OCI-LY7 (cell line): ENCODE results near the gene DMAC2. TPM values are rescaled to one million over a fixed set of nuclear protein-coding genes. Genes with fewer than 3 reads are reported as not detected.
A peak's percentile ranks its signal among the peaks of the same experiment; 100 is the strongest.

Source experiments
- BruUV-seq: library from RNA; stranded (reverse); fragments of 400-500 nt; replicated peaks from 2 replicates; lab custom pipeline; 2021; lab: Mats Ljungman, UMichigan
- CTCF ChIA-PET: fragments of 300-600 bp; sonication (Branson Sonifier 250); formaldehyde crosslinking; loops from one replicate; lab custom pipeline; 2022; ENCODE audit warnings: antibody characterized with exemption; ENCODE audit not compliant: unreplicated experiment; lab: Charles Lee
- POLR2A ChIA-PET: fragments of 300-600 bp; sonication (Branson Sonifier 250); formaldehyde crosslinking; loops from one replicate; lab custom pipeline; 2022; ENCODE audit warnings: antibody characterized with exemption; lab: Charles Lee
- DNase-seq: peaks from one replicate; pipeline ENCODE4 v3.0.0-alpha.2; 2015; ENCODE audit warnings: low spot score
- H2AFZ ChIP-seq: fragments of 200-600 bp; sonication (generic), shearing (Covaris generic); 2 replicates; pipeline ENCODE4 v1.6.1; 2014; ENCODE audit warnings: mild to moderate bottlenecking, antibody characterized with exemption, low read length, moderate library complexity
- H3K27ac ChIP-seq: fragments of 200-600 bp; sonication (generic); 2 replicates; pipeline ENCODE4 v1.5.1; 2014; ENCODE audit warnings: mixed run types, low read depth, mild to moderate bottlenecking, moderate library complexity, low read length, inconsistent platforms; ENCODE audit not compliant: poor library complexity, severe bottlenecking
- H3K36me3 ChIP-seq: fragments of 200-600 bp; sonication (generic); 2 replicates; pipeline ENCODE4 v1.6.1; 2014; ENCODE audit warnings: mild to moderate bottlenecking, antibody characterized with exemption, low read length, moderate library complexity, mixed read lengths; ENCODE audit not compliant: insufficient read depth
- H3K4me1 ChIP-seq: fragments of 200-600 bp; sonication (generic); 2 replicates; pipeline ENCODE4 v1.5.1; 2014; ENCODE audit warnings: mild to moderate bottlenecking, low read length; ENCODE audit not compliant: insufficient read depth, poor library complexity, severe bottlenecking
- H3K4me2 ChIP-seq: fragments of 200-600 bp; sonication (generic); 2 replicates; pipeline ENCODE4 v1.6.1; 2014; ENCODE audit warnings: mild to moderate bottlenecking, low read length
- H3K4me3 ChIP-seq: fragments of 200-600 bp; sonication (generic); 2 replicates; pipeline ENCODE4 v1.5.1; 2014; ENCODE audit warnings: mild to moderate bottlenecking, low read depth, low read length; ENCODE audit not compliant: poor library complexity, severe bottlenecking
- H3K79me2 ChIP-seq: fragments of 200-600 bp; sonication (generic); 2 replicates; pipeline ENCODE4 v1.6.1; 2016; ENCODE audit warnings: low read depth, mild to moderate bottlenecking, low read length, moderate library complexity, mixed read lengths; ENCODE audit not compliant: insufficient read depth
- H3K9me2 ChIP-seq: fragments of 200-600 bp; sonication (generic); 2 replicates; pipeline ENCODE4 v1.6.1; 2016; ENCODE audit warnings: mild to moderate bottlenecking, low read length, mixed read lengths; ENCODE audit not compliant: insufficient read depth
- H3K9me3 ChIP-seq: fragments of 200-600 bp; sonication (generic); 2 replicates; pipeline ENCODE4 v1.6.1; 2014; ENCODE audit warnings: mild to moderate bottlenecking, mixed run types, low read length, mixed read lengths
- H4K20me1 ChIP-seq: fragments of 200-600 bp; sonication (generic); 2 replicates; pipeline ENCODE4 v1.6.1; 2014; ENCODE audit warnings: mild to moderate bottlenecking, antibody characterized with exemption, low read length, moderate library complexity, mixed read lengths; ENCODE audit not compliant: insufficient read depth
- EZH2phosphoT487 ChIP-seq: fragments of 200-600 bp; sonication (generic); IDR thresholded peaks from 2 replicates; pipeline ENCODE4 v1.6.1; 2018; ENCODE audit warnings: low read depth, borderline replicate concordance, mild to moderate bottlenecking, mixed run types, antibody characterized with exemption, low read length, moderate library complexity, mixed read lengths
- intact Hi-C: fragments of 100-400 bp; cut with micrococcal nuclease; formaldehyde crosslinking; loops from one replicate; pipeline ENCODE4 v1.10.0; 2022; ENCODE audit not compliant: unreplicated experiment
- total RNA-seq, 2 experiments: library from RNA; depleted of rRNA in 1 of 2; stranded (reverse); fragments of >200 nt in 1 of 2; shearing (Covaris generic) in 1 of 2; gene quantifications; 2 replicates each; pipeline ENCODE4 v1.2.3, GENCODE V29; 2014 to 2022
- TF ChIP-seq, protein P1 (sequence below): fragments of 200-600 bp; sonication (generic); conservative IDR thresholded peaks from 2 replicates; pipeline ENCODE4 v1.5.1; 2014; ENCODE audit warnings: mild to moderate bottlenecking, antibody characterized with exemption, low read length, moderate library complexity, mixed read lengths

The DMAC2 gene
- total RNA-seq, 2 experiments from 2014 or later = 30.6 to 41.6 TPM

DNA sequence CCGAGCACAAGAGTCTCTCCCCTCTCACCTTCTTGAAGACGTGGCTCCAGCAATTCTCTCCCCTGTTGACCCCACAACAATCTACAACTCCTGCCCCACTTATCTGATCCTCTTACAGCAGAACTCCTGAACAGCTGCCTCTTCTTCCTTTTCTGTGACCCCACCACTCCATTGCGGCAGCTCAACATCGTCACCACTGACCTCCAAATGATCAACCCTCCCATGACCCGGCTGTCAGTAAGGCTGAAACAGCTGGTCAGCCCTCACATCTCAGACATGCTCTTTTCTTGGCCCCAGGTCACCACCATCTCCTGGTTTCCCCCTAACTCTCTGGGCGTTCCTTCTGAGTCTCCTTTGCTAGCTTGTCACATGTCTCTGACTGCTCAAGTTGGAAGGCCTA lies 44.4 kb downstream of the DMAC2 start:
- Histone ChIP-seq H3K79me2 (peaks cover 34% of the 10 kb centered on the region), H3K4me2 (peak overlapping the region; percentile 87), H2AFZ (no peak overlapping the region), H3K9me3 (no peaks in the 10 kb centered on the region), H4K20me1 (no peaks in the 10 kb centered on the region), H3K4me3 (peak overlapping the region; percentile 96), H3K36me3 (peaks cover 21% of the 10 kb centered on the region), H3K4me1 (peaks cover 29% of the 10 kb centered on the region), H3K9me2 (no peaks in the 10 kb centered on the region), H3K27ac (no peak overlapping the region)
- no peak for DNase-seq
- POLR2A ChIA-PET = no interaction called here
- CTCF ChIA-PET = no interaction called here
- TF ChIP-seq, protein P1, sequence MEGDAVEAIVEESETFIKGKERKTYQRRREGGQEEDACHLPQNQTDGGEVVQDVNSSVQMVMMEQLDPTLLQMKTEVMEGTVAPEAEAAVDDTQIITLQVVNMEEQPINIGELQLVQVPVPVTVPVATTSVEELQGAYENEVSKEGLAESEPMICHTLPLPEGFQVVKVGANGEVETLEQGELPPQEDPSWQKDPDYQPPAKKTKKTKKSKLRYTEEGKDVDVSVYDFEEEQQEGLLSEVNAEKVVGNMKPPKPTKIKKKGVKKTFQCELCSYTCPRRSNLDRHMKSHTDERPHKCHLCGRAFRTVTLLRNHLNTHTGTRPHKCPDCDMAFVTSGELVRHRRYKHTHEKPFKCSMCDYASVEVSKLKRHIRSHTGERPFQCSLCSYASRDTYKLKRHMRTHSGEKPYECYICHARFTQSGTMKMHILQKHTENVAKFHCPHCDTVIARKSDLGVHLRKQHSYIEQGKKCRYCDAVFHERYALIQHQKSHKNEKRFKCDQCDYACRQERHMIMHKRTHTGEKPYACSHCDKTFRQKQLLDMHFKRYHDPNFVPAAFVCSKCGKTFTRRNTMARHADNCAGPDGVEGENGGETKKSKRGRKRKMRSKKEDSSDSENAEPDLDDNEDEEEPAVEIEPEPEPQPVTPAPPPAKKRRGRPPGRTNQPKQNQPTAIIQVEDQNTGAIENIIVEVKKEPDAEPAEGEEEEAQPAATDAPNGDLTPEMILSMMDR = no peak
- no peak for TF ChIP-seq EZH2phosphoT487
- no TSS peak for BruUV-seq
- intact Hi-C loops = no loop called here

DNA sequence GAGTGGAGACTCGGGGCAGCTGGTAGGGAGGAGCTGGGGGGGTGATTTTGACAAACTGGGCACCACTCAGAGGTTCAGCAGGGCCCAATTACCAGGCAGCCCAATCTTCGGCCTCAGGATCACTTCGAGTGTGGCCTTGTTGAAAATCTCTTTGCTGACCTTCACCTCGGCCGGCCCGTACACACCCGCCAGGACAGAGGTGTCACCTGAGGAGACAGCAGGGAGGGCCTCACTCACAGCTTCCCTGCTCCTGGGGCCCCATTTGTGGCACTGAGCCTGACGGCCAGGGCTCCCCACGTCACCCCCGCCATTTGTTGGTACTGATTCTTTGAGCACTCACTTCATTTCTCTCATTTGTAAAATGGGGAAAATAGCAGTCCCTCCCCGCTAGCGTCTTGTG lies 46.9 kb downstream of the DMAC2 start:
- DNase-seq = no peak
- no peak overlapping the region for H2AFZ ChIP-seq
- no peaks in the 10 kb centered on the region for H3K9me3 ChIP-seq
- POLR2A ChIA-PET = interaction anchor here (0.6 to 0.7 kb wide), 2 partner anchors 9 to 741 kb away, joined by 3 to 4 read pairs; no protein-coding TSS in a partner anchor
- TF ChIP-seq, protein P1 = no peak
- TF ChIP-seq EZH2phosphoT487 = no peak
- H3K4me2 ChIP-seq = no peak overlapping the region
- BruUV-seq = no TSS peak
- H3K4me1 ChIP-seq = peaks cover 17% of the 10 kb centered on the region
- intact Hi-C loops = no loop called here
- no peaks in the 10 kb centered on the region for H3K9me2 ChIP-seq
- peaks cover 22% of the 10 kb centered on the region for H3K79me2 ChIP-seq
- no peak overlapping the region for H3K4me3 ChIP-seq
- peaks cover 44% of the 10 kb centered on the region for H3K36me3 ChIP-seq
- no peaks in the 10 kb centered on the region for H4K20me1 ChIP-seq
- no peak overlapping the region for H3K27ac ChIP-seq
- CTCF ChIA-PET = no interaction called here

DNA sequence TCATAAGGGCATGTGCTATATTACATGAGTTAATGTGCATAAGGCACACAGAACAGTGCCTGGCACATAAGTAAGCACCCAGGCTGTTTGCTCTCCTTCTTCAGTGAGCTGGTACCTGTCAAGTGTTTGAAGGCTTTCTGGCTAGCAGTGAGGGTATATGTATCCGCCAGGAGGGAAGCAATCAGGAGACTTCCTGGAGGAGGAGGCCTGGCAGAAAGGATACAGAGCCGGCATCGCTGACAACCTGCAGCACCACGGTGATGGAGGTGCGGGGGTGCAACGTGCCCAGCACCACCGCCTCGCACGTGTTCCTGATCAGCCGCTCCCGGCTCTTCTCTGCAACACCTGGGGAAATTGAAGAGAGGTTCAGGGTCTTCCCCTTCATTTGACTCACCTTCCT lies 48.1 kb downstream of the DMAC2 start:
- Histone ChIP-seq H3K79me2 (peaks cover 18% of the 10 kb centered on the region), H3K4me2 (no peak overlapping the region), H3K4me3 (no peak overlapping the region), H3K27ac (no peak overlapping the region), H3K9me3 (no peaks in the 10 kb centered on the region), H3K9me2 (no peaks in the 10 kb centered on the region), H2AFZ (no peak overlapping the region), H4K20me1 (no peaks in the 10 kb centered on the region), H3K4me1 (peaks cover 17% of the 10 kb centered on the region), H3K36me3 (peaks cover 50% of the 10 kb centered on the region)
- no peak for DNase-seq
- intact Hi-C loops = no loop called here
- TF ChIP-seq, protein P1 = no peak
- TF ChIP-seq EZH2phosphoT487 = no peak
- ChIA-PET POLR2A (no interaction called here), CTCF (no interaction called here)
- BruUV-seq = no TSS peak
